GM12878 (cell line): Measurements from ENCODE around the gene KIAA1671.

Experiments
- CBX5 ChIP-seq: sonication (generic); IDR thresholded peaks from 2 replicates; pipeline ENCODE4 v1.6.1; 2016; ENCODE audit warnings: low read depth, moderate library complexity, mild to moderate bottlenecking, inconsistent platforms
- SMAD5 ChIP-seq: IDR thresholded peaks from 2 replicates; pipeline ENCODE4 v1.6.1; 2016; ENCODE audit warnings: antibody characterized with exemption, low read depth
- STAT1 ChIP-seq: fragments of 450-650 bp; conservative IDR thresholded peaks from 2 replicates; pipeline ENCODE4 v1.6.1; 2014; ENCODE audit warnings: antibody characterized with exemption, mild to moderate bottlenecking

DNA sequence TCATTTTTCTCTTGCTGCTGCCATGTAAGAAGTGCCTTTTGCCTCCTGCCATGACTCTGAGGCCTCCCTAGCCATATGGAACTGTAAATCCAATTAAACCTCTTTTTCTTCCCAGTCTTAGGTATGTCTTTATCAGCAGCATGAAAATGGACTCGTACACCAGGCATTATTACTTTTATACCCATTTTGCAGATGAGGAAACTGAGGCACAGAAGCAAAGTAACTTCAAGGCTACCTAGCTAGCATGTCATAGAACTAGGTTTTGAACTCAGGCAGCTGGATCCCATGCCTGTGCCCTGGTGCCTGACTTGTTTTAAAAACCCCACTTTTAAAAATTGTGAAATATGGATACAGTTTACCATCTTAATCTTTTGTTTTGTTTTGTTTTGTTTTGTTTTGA lies 25.8 kb downstream of the KIAA1671 start:
- no peak for TF ChIP-seq SMAD5
- no peak for TF ChIP-seq STAT1
- no peak for TF ChIP-seq CBX5
